Mammary epithelial cell (primary cell): Measurements from ENCODE around the gene GABARAPL1.

Source experiments
- EZH2 ChIP-seq: IDR thresholded peaks from 2 replicates; pipeline ENCODE4 v1.6.1; 2012; ENCODE audit warnings: low read length, inconsistent platforms, borderline replicate concordance
- TF ChIP-seq, protein P1 (sequence below), 2 donors: IDR thresholded peaks in 1 of 2; conservative IDR thresholded peaks in 1 of 2; 2 replicates each; pipeline ENCODE4 v1.5.1; 2011 to 2012; ENCODE audit warnings: inconsistent platforms in 2 of 2, low read length in 2 of 2, mild to moderate bottlenecking in 2 of 2, control low read depth in 1 of 2, low read depth in 1 of 2; ENCODE audit not compliant: insufficient read depth in 1 of 2; ENCODE audit errors: extremely low read depth in 1 of 2

DNA sequence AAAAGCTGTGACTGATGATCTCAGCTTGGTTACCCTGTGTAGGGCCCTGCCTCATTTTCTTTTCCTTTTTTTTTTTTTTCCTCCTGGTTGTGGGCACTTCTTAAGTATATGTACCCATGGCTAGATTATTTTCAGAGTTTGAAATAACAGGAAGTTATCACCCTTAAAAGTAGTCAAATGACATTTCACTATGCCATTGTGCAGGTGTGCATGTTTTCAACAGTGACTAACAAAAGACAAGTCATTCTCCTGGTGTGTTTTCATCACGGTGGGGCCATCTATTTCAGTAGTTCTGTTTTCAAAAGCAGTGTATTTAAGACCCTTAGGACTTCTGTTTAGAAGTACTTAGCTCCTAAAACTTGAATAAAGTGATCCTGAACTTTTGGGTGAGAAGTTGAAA, 15.0 kb downstream of the GABARAPL1 start:
- TF ChIP-seq, protein P1, sequence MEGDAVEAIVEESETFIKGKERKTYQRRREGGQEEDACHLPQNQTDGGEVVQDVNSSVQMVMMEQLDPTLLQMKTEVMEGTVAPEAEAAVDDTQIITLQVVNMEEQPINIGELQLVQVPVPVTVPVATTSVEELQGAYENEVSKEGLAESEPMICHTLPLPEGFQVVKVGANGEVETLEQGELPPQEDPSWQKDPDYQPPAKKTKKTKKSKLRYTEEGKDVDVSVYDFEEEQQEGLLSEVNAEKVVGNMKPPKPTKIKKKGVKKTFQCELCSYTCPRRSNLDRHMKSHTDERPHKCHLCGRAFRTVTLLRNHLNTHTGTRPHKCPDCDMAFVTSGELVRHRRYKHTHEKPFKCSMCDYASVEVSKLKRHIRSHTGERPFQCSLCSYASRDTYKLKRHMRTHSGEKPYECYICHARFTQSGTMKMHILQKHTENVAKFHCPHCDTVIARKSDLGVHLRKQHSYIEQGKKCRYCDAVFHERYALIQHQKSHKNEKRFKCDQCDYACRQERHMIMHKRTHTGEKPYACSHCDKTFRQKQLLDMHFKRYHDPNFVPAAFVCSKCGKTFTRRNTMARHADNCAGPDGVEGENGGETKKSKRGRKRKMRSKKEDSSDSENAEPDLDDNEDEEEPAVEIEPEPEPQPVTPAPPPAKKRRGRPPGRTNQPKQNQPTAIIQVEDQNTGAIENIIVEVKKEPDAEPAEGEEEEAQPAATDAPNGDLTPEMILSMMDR (conservative IDR thresholded peaks at IDR 0.05 in 1 of 2, IDR thresholded peaks at IDR 0.05 in 1 of 2; ENCODE audit: extremely low read depth in 1 of 2, insufficient read depth in 1 of 2, low read depth in 1 of 2, low read length in 2 of 2), result no peak
- no peak for TF ChIP-seq EZH2
